Keratinocyte (primary cell): ENCODE measurements around the gene KRTAP5-7.

Source experiments
- CTCF ChIP-seq, 3 experiments: IDR thresholded peaks in 1 of 3; conservative IDR thresholded peaks in 1 of 3; optimal IDR thresholded peaks in 1 of 3; 2 replicates in 2 of 3; 3 replicates in 1 of 3; pipeline versions ENCODE3 to v1.5.1; 2011; ENCODE audit warnings: low read length in 3 of 3, mild to moderate bottlenecking in 3 of 3, moderate library complexity in 2 of 3, control low read depth in 1 of 3, inconsistent platforms in 1 of 3; ENCODE audit not compliant: insufficient read depth in 2 of 3; ENCODE audit errors: extremely low read depth in 1 of 3
- EZH2 ChIP-seq: IDR thresholded peaks from one replicate; pipeline ENCODE4 v1.6.1; 2012; ENCODE audit warnings: inconsistent platforms, mild to moderate bottlenecking, low read length, moderate library complexity

GRCh38 chr11:71538666-71538990 lies 11.6 kb downstream of the KRTAP5-7 start:
- TF ChIP-seq EZH2, result no peak
- TF ChIP-seq CTCF (optimal IDR thresholded peaks at IDR 0.05 in 1 of 3, IDR thresholded peaks at IDR 0.05 in 1 of 3, conservative IDR thresholded peaks at IDR 0.05 in 1 of 3; ENCODE audit: extremely low read depth in 1 of 3, insufficient read depth in 2 of 3, low read length in 3 of 3), result no peak
